ENCODE data around the gene UGT1A7.

DNA sequence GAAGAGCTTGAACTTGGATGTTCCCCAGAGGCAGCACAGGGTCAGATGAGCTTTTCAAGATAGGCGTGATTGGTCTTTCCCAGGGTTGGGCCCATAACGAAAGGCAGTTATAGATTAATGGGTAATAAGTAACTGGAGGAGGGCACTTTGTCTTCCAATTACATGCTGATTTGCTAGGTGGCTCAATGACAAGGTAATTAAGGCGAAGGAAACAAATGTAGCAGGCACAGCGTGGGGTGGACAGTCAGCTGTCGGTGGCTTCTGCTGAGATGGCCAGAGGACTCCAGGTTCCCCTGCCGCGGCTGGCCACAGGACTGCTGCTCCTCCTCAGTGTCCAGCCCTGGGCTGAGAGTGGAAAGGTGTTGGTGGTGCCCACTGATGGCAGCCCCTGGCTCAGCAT is 36.9 kb downstream of the UGT1A7 start, which contains the start of gene UGT1A4:
- TF ChIP-seq BMI1 (IDR thresholded peaks at IDR 0.05; ENCODE audit: low read length) (no peak), MCM3 (IDR thresholded peaks at IDR 0.05) (no peak), LEF1 (IDR thresholded peaks at IDR 0.05) (no peak), SOX6 (IDR thresholded peaks at IDR 0.05) (no peak), ESRRA (IDR thresholded peaks at IDR 0.05; ENCODE audit: borderline replicate concordance, low read depth) (no peak)
- TF ChIP-seq, protein P1, sequence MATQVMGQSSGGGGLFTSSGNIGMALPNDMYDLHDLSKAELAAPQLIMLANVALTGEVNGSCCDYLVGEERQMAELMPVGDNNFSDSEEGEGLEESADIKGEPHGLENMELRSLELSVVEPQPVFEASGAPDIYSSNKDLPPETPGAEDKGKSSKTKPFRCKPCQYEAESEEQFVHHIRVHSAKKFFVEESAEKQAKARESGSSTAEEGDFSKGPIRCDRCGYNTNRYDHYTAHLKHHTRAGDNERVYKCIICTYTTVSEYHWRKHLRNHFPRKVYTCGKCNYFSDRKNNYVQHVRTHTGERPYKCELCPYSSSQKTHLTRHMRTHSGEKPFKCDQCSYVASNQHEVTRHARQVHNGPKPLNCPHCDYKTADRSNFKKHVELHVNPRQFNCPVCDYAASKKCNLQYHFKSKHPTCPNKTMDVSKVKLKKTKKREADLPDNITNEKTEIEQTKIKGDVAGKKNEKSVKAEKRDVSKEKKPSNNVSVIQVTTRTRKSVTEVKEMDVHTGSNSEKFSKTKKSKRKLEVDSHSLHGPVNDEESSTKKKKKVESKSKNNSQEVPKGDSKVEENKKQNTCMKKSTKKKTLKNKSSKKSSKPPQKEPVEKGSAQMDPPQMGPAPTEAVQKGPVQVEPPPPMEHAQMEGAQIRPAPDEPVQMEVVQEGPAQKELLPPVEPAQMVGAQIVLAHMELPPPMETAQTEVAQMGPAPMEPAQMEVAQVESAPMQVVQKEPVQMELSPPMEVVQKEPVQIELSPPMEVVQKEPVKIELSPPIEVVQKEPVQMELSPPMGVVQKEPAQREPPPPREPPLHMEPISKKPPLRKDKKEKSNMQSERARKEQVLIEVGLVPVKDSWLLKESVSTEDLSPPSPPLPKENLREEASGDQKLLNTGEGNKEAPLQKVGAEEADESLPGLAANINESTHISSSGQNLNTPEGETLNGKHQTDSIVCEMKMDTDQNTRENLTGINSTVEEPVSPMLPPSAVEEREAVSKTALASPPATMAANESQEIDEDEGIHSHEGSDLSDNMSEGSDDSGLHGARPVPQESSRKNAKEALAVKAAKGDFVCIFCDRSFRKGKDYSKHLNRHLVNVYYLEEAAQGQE (IDR thresholded peaks at IDR 0.05; ENCODE audit: borderline replicate concordance) = no peak
- TF ChIP-seq, protein P1 (CRISPR knock-in tag; IDR thresholded peaks at IDR 0.05; ENCODE audit: low read depth) = no peak
- TF ChIP-seq, protein P2, sequence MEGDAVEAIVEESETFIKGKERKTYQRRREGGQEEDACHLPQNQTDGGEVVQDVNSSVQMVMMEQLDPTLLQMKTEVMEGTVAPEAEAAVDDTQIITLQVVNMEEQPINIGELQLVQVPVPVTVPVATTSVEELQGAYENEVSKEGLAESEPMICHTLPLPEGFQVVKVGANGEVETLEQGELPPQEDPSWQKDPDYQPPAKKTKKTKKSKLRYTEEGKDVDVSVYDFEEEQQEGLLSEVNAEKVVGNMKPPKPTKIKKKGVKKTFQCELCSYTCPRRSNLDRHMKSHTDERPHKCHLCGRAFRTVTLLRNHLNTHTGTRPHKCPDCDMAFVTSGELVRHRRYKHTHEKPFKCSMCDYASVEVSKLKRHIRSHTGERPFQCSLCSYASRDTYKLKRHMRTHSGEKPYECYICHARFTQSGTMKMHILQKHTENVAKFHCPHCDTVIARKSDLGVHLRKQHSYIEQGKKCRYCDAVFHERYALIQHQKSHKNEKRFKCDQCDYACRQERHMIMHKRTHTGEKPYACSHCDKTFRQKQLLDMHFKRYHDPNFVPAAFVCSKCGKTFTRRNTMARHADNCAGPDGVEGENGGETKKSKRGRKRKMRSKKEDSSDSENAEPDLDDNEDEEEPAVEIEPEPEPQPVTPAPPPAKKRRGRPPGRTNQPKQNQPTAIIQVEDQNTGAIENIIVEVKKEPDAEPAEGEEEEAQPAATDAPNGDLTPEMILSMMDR (IDR thresholded peaks at IDR 0.05 in 2 of 3, conservative IDR thresholded peaks at IDR 0.05 in 1 of 3; ENCODE audit: insufficient read depth in 2 of 3, low read depth in 1 of 3, low read length in 3 of 3) = no peak
